HEK293 (cell line): ENCODE results near the gene POLR1G.

Source experiments
- PBX3 ChIP-seq: sonication (generic); formaldehyde crosslinking; IDR thresholded peaks from 2 replicates; pipeline ENCODE4 v1.8.1; 2022; ENCODE audit warnings: mild to moderate bottlenecking, moderate library complexity, missing genetic modification reagents
- ZBTB7A ChIP-seq: fragments of 450-650 bp; formaldehyde crosslinking; IDR thresholded peaks from 2 replicates; pipeline ENCODE4 v1.5.1; 2016; ENCODE audit warnings: low read depth, missing biosample characterization, missing genetic modification characterization
- ZNF121 ChIP-seq: fragments of 450-650 bp; formaldehyde crosslinking; IDR thresholded peaks from 2 replicates; pipeline ENCODE4 v1.5.1; 2016; ENCODE audit warnings: missing biosample characterization, missing genetic modification characterization
- ZNF302 ChIP-seq: fragments of 450-650 bp; formaldehyde crosslinking; IDR thresholded peaks from 2 replicates; pipeline ENCODE4 v1.5.1; 2016; ENCODE audit warnings: missing biosample characterization, missing genetic modification characterization, low read depth
- ZNF610 ChIP-seq: fragments of 450-650 bp; formaldehyde crosslinking; IDR thresholded peaks from 2 replicates; pipeline ENCODE4 v1.5.1; 2016; ENCODE audit warnings: missing biosample characterization, missing genetic modification characterization, borderline replicate concordance
- ZNF660 ChIP-seq: fragments of 450-650 bp; IDR thresholded peaks from 2 replicates; pipeline ENCODE4 v1.5.1; 2018; ENCODE audit warnings: missing biosample characterization, mild to moderate bottlenecking, missing genetic modification characterization

DNA sequence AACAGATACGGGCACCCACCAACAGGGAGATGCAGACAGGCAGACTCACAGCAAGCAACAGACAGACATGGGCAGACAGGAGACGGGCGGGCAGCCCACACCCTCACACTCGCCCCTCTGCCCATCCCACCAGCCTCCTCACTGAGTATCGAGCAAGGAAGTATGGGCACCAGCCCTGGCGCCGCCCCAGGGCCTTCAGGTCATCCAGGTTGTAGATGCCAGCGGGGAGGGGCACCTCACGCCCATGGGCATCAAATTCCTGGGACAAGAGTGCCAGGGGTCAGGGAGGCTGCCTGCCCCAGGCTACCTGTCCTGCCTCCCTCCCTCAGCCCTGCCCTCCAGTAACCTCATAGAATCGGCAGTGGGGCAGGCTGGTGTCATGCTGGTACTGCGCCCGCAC lies 41.7 kb upstream of the POLR1G start:
- TF ChIP-seq ZBTB7A (tag by site-specific recombination), result no peak
- TF ChIP-seq ZNF660 (tag by site-specific recombination), result no peak
- no peak for TF ChIP-seq PBX3 (CRISPR knock-in tag)
- no peak for TF ChIP-seq ZNF121 (tag by site-specific recombination)
- TF ChIP-seq ZNF610, result no peak
- no peak for TF ChIP-seq ZNF302 (tag by site-specific recombination)
